ENCODE results near the gene PIGU. TPM values are rescaled to one million over a fixed set of nuclear protein-coding genes. Genes with fewer than 3 reads are reported as not detected.

Gene PIGU
- total and polyA plus RNA-seq, 2 of the 13 experiments (the other 11 are each of a cell fraction or from before 2014, with no cell fraction given): 45.5 to 231 TPM

- TF ChIP-seq EP300 (IDR thresholded peaks at IDR 0.05; ENCODE audit: low read depth in 2 of 2, low read length in 2 of 2): peak in 1 of 2 experiments; percentile 12; a peak in 1 of 4 replicates
- no peak for TF ChIP-seq EP300 (CRISPR knock-in tag; IDR thresholded peaks at IDR 0.05; ENCODE audit: borderline replicate concordance)
- TF ChIP-seq, protein P1, sequence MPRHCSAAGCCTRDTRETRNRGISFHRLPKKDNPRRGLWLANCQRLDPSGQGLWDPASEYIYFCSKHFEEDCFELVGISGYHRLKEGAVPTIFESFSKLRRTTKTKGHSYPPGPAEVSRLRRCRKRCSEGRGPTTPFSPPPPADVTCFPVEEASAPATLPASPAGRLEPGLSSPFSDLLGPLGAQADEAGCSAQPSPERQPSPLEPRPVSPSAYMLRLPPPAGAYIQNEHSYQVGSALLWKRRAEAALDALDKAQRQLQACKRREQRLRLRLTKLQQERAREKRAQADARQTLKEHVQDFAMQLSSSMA (CRISPR knock-in tag; IDR thresholded peaks at IDR 0.05): 0 out of 2 replicates have a peak, but pooled peaks have one; percentile 18
- TF ChIP-seq ZBTB7A (CRISPR knock-in tag; IDR thresholded peaks at IDR 0.05): 0 out of 2 replicates have a peak, but pooled peaks have one; percentile 45
- TF ChIP-seq MBNL3 (CRISPR knock-in tag; conservative IDR thresholded peaks at IDR 0.05): no peak
- 0 out of 2 replicates have a peak, but pooled peaks have one; percentile 29 for TF ChIP-seq ZSCAN9 (CRISPR knock-in tag; IDR thresholded peaks at IDR 0.05; ENCODE audit: borderline replicate concordance)
- TF ChIP-seq MAF1 (CRISPR knock-in tag; IDR thresholded peaks at IDR 0.05; ENCODE audit: borderline replicate concordance): 0 out of 2 replicates have a peak, but pooled peaks have one; percentile 21
- no peak for TF ChIP-seq BCL6 (CRISPR knock-in tag; IDR thresholded peaks at IDR 0.05)
- peak; percentile 89; the same call in 1 of the 2 replicates for TF ChIP-seq EED (CRISPR knock-in tag; IDR thresholded peaks at IDR 0.05)
- TF ChIP-seq HOXA7 (CRISPR knock-in tag; IDR thresholded peaks at IDR 0.05): no peak
- TF ChIP-seq ARID3A (IDR thresholded peaks at IDR 0.05; ENCODE audit: low read depth, low read length): peak; percentile 17; the same call in 1 of the 2 replicates
- TF ChIP-seq CSRNP2 (CRISPR knock-in tag; conservative IDR thresholded peaks at IDR 0.05; ENCODE audit: low read depth): no peak
- TF ChIP-seq ZNF251 (CRISPR knock-in tag; IDR thresholded peaks at IDR 0.05): no peak
- no peak for TF ChIP-seq ZNF670 (CRISPR knock-in tag; IDR thresholded peaks at IDR 0.05; ENCODE audit: borderline replicate concordance)
- peak; percentile 10; the same call in 1 of the 2 replicates for TF ChIP-seq ZNF263 (CRISPR knock-in tag; IDR thresholded peaks at IDR 0.05)
- TF ChIP-seq STAT6 (CRISPR knock-in tag; IDR thresholded peaks at IDR 0.05; ENCODE audit: borderline replicate concordance): no peak
- TF ChIP-seq ZNF567 (CRISPR knock-in tag; IDR thresholded peaks at IDR 0.05; ENCODE audit: borderline replicate concordance): 0 out of 2 replicates have a peak, but pooled peaks have one; percentile 9
- TF ChIP-seq SRY (CRISPR knock-in tag; IDR thresholded peaks at IDR 0.05): no peak
- no peak for TF ChIP-seq ATM (IDR thresholded peaks at IDR 0.05; ENCODE audit: borderline replicate concordance)
- peak; percentile 57; the same call in 1 of the 2 replicates for TF ChIP-seq ZBTB38 (CRISPR knock-in tag; IDR thresholded peaks at IDR 0.05)
- no peak for TF ChIP-seq RFX5 (IDR thresholded peaks at IDR 0.05; ENCODE audit: low read depth, low read length)
- 0 out of 2 replicates have a peak, but pooled peaks have one; percentile 40 for TF ChIP-seq ZNF614 (CRISPR knock-in tag; IDR thresholded peaks at IDR 0.05; ENCODE audit: borderline replicate concordance)
Observed at GRCh38 chr20:34705397-34706301, 28.8 kb upstream of the PIGU start (continued).
